GM21723 (cell line): Measurements from ENCODE around the gene NFKBIL1.
"Not testable (repeated sequence)": the region's sequence is repeated elsewhere in the genome, so short reads cannot be mapped to it uniquely, and the experiment has no call there.

ENCODE experiments used
- ATAC-seq: cut with Tn5 transposase; IDR thresholded peaks from one replicate; pipeline ENCODE4 v1.9.1; 2021; ENCODE audit warnings: mild to moderate bottlenecking, moderate library complexity; ENCODE audit not compliant: unreplicated experiment

Gene NFKBIL1, protein sequence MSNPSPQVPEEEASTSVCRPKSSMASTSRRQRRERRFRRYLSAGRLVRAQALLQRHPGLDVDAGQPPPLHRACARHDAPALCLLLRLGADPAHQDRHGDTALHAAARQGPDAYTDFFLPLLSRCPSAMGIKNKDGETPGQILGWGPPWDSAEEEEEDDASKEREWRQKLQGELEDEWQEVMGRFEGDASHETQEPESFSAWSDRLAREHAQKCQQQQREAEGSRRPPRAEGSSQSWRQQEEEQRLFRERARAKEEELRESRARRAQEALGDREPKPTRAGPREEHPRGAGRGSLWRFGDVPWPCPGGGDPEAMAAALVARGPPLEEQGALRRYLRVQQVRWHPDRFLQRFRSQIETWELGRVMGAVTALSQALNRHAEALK

DNA sequence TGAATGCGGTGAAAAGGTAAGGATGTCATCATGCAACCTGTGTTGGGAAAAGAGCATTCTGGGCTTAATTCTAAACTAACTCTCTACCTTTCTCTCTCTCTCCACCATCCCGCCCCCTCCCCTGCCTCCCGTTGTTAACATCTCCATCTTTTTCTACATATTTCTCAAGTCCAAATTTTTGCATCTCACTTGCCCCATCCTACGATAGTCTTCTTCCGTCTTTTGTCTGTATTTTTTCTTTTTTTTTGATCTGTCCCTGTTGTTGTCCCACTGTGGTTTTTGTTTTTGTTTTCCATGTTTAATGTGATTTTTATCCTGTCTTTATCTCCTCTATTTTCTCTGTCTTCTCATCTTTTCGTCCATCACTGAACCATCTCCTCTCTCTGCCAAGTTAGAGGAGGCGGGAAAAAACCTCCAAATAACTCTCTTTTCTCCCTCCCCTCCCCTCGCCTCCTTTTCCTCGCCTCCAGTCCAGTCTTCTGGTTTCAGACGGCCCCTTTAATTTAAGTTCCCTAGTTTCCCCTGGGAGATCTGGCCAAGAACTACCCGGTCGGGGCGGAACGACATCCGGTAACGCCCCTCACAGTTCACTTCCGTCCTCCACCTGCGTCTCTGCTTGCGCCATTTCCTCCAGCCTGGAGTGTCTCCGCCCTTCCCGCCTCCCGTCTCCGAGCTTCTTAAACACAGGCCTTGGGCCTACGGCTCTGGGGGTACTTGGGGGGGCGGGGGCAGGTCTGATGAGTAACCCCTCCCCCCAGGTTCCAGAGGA, at the start of gene NFKBIL1:
Gene NFKBIL1, plus strand, starts transcription at position 651 of the 769 bp plus-strand sequence. Its CDS starts 87 bp downstream, at position 738.
- ATAC-seq, result peak; percentile 63

DNA sequence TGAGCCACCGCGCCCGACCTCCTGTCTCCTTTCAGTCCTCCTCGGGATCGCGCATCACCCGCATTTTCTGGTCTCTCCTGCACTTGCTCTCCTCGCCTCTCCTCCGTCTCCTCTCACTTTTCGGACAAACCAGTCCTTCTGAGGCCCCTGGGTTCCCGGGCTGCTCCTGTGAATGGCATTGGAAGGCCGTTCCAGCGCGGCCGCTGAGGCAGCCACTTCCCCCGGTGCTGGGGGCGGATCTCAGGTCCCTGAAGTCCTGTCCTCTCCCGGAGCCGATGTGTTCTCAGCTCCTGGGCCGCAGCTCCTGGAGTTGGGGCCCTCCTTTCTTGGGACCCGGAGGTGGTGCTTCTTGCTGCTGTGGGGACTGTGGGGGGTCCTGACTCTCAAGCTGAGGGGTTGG, 48.7 kb upstream of the NFKBIL1 start:
- ATAC-seq, result no peak

DNA sequence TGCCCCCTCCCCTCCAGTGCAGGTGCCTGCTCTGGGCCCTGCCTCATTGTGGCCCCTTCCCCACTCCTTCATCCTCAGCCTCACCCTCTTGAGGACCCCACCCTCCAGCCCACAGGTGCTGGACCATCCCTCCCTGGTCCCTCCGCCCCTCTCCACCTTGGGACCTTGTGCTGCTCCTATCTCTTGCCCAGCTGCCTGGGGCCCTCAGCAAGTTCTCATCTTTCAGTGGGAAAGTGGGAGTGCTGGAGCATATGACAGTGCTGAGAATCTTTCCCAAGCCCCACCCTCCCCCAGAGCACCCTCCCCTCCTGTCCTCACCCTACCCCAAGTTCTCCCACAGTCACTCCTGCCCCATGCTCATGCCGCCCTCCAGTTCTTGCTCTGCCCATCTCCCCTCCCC, 47.8 kb upstream of the NFKBIL1 start:
- ATAC-seq, result not testable (repeated sequence)

DNA sequence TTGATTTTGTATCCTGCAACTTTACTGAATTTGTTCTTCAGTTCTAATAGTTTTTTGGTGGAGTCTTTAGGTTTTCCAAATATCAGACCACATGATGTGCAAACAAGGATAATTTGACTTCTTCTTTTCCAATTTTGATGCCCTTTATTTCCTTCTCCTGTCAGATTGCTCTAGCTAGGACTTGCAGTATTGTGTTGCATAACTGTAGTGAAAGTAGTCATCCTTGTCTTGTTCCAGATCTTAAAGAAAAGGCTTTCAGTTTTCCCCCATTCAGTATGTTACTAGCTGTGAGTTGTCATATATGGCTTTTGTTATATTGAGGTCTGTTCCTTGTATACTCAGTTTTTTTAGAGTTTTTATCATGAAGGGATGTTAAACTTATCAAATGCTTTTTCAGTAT, 44.8 kb upstream of the NFKBIL1 start:
- ATAC-seq, result no peak

DNA sequence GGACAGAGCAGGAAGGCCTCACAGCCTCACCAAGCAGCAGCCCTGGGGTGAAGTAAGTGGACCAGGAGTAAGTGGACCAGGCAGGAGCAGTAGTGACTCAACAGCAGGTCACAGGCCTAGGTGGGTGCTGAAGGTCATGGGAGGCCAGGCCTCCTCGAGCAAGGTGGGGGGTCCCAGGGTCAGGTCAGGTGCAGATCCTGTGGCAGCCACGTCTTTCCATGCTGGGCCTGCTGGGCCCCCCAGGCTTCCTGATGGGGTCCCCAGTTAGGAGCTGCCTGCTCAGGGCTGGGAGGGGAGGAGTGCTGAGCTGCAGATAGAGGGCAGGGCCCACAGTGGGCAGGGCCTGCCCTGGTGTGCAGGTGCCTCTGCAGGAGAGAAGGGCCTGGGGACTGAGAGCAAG, 38.4 kb upstream of the NFKBIL1 start:
- not testable (repeated sequence) for ATAC-seq

DNA sequence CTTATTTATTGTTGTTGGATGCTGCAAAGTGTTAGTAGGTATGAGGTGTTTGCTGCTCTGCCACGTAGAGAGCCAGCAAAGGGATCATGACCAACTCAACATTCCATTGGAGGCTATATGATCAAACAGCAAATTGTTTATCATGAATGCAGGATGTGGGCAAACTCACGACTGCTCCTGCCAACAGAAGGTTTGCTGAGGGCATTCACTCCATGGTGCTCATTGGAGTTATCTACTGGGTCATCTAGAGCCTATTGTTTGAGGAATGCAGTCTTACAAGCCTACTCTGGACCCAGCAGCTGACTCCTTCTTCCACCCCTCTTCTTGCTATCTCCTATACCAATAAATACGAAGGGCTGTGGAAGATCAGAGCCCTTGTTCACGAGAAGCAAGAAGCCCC, 37.4 kb upstream of the NFKBIL1 start:
- ATAC-seq, result no peak

DNA sequence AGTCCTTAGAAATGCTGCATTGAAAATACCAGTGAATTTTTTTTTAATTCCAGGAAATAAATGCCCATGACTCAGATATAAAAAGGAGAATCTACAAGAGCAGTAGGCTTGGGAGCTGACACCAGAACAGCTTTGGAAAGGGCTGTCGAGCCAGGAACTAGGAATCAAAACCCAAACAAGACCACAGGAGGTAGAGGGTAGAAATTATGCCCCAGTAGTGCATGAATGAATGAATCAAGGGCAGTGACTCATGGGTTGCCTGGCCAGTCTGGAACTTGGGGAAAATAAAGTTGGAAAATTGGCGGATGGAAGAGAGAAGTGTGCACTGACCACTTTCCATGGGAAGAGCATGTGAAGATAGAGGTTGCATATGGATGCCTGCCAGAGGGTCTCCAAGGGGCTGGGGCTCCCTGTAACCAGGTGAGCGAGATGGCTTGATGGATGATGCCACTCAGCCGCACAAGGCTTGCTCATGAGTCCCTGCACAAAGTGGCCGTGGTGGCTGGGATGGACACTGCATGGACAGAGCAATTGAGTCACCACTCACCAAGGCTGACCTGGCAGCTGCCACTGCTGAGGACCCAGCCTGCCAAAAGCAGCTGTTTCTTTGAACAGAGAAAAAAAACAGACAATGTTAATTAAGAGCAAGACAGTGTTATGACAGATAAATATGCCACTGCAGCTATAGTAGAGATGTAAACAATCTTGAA, 33.8 kb upstream of the NFKBIL1 start:
- no peak for ATAC-seq

DNA sequence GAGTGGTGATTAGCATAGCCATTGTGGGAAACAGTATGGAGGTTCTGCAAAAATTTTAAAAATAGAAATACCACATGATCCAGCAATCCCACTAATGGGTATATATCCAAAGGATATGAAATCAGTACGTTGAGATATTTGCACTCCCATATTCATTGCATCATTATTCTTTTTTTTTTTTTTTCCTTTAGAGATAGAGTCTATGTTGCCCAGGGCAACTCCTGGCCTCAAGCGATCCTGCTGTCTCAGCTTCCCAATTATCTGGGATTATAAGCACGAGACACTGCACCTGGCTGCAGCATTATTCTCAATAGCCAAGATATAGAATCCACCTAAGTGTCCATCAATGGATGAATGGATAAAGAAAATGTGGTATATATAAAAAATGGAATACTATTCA, 25.6 kb upstream of the NFKBIL1 start:
- no peak for ATAC-seq

DNA sequence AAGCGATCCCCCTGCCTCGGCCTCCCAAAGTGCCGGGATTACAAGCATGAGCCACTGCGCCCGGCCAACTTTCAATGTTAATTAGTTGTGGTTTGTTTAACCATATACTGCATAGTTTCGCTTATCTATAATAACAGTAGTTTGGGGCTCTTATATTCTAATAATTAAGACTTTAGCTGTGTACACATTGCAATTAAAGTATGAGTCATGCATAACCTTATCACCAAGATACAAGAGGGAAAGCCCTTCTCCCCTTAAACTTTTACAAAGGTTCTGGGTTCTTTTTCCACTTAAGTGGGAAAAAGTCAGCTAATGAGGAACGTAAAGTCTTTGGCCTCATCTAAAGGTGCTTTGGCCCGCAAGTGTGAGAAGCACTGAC, 21.9 kb upstream of the NFKBIL1 start:
- no peak for ATAC-seq

DNA sequence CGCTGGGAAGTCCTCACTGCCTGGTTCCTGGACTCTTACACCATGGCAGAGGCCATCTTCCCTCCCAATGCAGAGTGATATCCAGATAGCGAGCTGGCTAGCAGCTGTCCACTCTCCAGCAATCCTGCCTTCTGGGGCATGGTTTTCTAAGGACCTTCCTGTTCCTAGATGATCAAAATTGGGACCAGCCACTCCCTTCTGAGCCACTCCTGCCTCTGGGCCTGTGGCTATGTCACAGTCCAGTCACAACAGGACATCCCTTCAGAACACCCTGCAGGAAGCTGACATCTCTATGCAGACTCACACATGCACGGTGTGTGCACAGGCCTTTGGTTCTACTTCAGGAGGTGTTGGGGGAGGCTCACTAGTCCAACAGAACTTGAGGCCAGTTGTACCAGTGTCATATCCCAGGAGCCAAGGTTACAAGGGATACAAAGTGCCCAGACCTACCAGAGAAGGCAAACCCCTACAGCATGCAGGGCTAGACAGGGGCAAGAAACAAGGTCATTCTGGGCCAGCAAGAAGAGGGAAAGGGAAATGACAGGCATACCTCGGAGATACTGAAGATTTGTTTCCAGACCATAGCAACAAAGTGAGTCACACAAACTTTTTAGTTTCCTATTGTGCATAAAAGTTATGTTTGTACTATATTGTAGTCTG, 21.3 kb upstream of the NFKBIL1 start:
- ATAC-seq, result no peak

DNA sequence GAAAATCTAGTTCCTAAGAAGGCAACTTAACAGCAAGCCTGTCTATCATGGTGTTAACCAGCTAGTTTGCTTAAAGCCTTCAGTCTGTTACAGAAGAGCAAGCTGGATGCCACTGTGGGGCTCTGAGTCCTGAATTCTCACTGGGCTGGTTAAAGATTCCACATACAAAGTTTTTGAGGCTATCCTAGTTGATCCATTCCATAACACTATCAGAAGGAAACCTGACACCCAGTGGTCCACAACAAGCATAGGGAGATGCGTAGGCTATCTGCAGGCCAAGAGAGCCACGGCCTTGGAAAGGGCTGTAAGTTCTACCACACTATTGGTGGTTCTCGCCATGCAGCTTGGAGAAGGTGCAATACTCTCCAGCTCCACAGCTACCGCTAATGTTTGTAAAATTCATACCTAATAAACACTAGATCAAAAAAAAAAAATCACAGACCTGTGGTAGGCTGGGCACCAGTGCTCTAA, 19.1 kb upstream of the NFKBIL1 start:
- ATAC-seq, result no peak

DNA sequence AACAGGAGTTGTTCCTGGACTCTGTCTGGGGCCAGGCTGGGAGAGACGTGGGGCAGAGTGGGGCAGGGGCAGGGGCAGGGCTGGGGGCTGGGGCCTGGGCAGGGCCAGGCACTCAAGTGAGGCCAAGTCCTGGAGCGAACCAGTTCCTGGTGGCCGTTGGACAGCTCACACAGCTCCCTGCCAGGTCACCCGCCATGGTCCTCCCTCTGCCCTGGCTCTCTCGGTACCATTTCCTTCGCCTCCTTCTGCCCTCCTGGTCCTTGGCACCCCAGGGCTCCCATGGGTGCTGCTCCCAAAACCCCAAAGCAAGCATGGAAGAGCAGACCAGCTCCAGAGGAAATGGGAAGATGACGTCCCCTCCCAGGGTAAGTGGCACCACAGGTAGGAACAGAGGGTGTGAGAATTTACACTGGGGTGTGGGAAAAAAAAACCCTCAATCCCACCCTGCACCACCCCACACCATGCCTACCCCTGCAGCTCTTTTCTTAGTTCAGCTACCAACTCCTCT, 18.5 kb upstream of the NFKBIL1 start, which contains the start of gene MCCD1:
Gene MCCD1, plus strand, starts transcription at position 142 of the 508 bp plus-strand sequence. Its CDS starts 53 bp downstream, at position 195.
- ATAC-seq, result no peak

DNA sequence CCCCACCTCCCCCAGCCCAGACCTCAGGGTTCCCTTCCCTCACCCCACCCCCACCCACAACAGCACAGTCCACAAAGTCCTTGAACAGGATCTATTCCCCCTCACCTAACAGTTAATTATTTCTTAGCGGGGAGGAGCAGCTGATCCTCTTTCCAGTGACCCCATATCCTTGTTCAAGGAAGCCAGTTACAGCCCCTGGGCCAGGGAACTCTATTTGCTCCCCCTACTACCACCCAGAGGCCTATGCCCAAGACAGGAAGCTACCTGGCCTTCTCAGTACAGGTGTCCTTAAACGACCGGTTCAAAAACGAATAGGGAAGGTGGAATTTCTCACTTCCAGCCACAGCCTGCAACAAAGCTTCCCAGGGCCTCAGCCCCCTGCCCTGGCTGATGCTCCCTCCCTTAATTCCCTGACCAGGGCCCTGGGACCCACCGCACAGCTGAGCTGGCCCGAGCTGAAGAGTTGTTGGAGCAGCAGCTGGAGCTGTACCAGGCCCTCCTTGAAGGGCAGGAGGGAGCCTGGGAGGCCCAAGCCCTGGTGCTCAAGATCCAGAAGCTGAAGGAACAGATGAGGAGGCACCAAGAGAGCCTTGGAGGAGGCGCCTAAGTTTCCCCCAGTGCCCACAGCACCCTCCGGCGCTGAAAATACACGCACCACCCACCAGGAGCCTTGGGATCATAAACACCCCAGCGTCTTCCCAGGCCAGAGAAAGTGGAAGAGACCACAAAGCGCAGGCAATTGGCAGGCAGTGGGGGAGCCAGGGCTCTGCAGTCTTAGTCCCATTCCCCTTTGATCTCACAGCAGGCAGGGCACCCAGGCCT, 17.9 kb upstream of the NFKBIL1 start:
- no peak for ATAC-seq

DNA sequence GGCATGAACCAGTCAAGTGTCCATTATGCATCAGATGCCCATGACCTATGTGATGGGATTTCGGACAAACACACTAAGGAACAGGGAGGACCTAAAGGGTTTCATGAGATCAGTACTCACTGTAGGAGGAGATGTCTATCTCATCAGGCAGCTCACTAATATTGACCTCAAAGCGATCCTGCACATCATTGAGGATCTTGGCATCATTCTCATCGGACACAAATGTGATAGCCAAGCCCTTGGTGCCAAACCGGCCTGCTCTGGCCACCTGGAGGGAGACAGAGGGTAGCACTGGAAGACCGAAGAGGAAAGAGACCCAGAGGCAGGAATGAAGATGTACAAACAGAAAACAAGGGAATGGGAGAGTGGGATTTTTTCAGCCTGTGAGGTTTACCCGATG, 16.7 kb upstream of the NFKBIL1 start:
- no peak for ATAC-seq

DNA sequence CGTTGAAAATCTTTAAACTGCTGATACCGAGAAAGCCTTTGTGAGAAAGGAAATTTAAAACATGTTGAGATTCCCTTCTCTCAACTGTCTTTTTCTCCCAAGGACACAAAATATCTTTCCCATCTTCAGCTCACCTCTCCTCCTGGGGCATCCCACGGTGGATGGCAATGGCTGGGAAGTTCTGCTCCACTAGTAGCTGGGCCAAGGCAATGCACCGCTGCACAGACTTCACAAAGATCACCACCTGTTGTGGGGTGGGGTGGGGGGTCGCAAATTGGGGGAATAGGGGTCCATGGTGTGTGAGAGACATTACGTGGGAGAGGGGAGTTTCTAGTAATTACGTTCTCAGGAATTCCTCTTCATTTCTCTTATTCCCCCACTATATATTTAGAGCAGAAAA, 16.2 kb upstream of the NFKBIL1 start:
- ATAC-seq, result no peak

DNA sequence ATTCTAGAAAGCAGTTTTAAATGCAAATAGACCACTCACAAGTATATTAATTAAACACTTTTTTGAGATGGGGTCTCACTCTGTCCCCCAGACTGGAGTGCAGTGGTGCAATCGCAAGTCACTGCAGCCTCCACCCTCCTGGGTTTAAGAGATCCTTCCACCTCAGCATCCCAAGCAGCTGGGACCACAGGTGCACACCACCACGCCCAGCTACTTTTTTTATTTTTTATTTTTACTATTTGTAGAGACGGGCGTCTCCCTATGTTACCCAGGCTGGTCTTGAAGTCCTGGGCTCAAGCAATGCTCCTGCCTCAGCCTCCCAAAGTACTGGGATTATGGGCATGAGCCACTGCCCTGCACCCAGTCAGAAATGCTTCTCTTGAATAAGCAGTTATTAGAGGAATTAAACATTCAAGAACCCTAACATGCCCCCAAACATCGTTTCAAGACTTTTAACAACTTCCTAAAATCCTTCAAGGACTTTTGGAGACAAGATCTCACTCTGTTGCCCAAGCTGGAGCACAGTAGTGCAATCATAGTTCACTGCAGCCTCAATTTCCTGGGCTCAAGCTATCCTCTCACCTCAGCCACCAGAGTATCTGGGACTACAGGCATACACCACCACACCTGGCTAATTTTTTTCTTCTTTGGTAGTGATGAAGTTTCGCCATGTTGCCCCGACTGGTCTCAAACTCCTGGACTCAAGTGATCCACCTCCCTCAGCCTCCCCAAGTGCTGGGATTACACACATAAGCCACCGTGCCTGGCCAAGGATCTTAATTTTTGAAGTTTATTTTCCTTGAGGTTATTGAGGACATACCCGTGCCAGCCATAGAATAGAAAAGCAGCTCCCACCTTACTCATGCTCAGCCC, 15.4 kb upstream of the NFKBIL1 start:
- ATAC-seq, result no peak

DNA sequence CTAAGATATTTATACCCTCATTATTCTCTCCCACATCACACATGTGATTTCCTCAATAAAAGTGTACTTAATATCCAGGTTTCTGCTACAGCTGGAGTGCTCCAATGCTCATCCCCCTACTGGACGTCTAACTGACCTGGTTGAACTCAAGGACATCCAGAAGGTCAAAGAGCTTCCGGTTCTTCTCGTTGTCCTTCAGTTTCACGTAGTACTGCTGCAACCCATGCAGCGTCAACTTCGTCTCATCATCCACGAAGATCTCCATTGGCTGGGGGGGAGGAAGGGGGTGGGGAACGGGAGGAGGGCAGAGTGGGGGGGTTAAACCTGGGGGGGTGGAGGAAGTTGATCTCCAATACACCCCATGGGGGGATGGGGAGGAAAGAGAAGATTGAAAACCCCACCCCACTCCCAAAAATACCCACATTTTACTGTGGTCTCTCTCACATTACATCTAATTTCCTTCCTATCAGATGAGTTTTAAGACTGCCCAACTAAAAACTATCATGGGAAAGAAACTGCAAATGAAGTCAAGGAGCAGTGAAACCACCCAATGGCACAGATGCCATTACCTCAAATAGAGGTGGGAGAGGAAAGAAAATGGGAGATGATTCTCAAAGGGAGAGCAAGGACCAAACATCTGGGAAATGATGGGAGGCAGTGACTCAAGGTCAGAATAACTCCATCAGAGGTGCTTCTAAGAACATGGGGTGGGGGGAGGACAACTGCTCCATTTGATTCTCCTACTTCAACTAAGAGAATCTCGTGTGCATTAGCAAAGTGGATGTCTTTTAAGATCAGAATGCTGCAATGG, 14.6 kb upstream of the NFKBIL1 start:
- ATAC-seq, result no peak

DNA sequence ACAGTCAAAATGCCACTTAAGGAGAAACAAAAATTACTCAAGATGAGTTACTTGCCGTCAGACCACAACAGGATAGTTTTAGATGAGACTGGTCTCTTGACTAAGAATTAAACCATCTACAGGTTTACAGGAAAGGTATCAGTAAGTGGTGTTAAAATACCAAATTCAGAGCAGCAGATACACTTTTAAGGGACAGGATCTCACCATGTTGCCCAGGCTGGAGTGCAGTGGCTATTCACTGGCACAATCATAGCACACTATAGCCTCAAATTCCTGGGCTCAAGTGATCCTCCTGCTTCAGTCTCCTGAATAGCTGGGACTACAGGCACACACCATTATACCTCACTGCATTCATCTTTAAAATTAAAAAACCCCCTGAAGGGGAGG, 14.0 kb upstream of the NFKBIL1 start:
- no peak for ATAC-seq
